Astrocyte (in vitro differentiated cells and primary cell): ENCODE results near the gene ZBTB18. TPM values are rescaled to one million over a fixed set of nuclear protein-coding genes. Genes with fewer than 3 reads are reported as not detected.

ENCODE experiments used
- DNase-seq: peaks from one replicate; pipeline ENCODE4 v3.0.0-alpha.2; 2010; ENCODE audit warnings: low read depth
- FAIRE-seq: peaks from 2 replicates; lab custom pipeline; 2011; peaks lifted over from hg19 to GRCh38; lab: Jason Lieb, UNC
- H2AFZ ChIP-seq: 2 replicates; pipeline ENCODE4 v1.6.0; 2012; ENCODE audit warnings: low read depth, low read length, inconsistent platforms
- H3K27ac ChIP-seq: 2 replicates; pipeline ENCODE4 v1.5.1; 2011; ENCODE audit warnings: low read depth, low read length, inconsistent platforms
- H3K27me3 ChIP-seq: 2 replicates; pipeline ENCODE4 v1.6.0; 2011; ENCODE audit warnings: low read length, inconsistent platforms; ENCODE audit not compliant: insufficient read depth
- H3K36me3 ChIP-seq: 2 replicates; pipeline ENCODE4 v1.5.1; 2011; ENCODE audit warnings: low read length, inconsistent platforms; ENCODE audit not compliant: insufficient read depth
- H3K4me1 ChIP-seq: 2 replicates; pipeline ENCODE4 v1.5.1; 2011; ENCODE audit warnings: low read length, inconsistent platforms; ENCODE audit not compliant: insufficient read depth
- H3K4me2 ChIP-seq: 2 replicates; pipeline ENCODE4 v1.6.0; 2012; ENCODE audit warnings: low read length, inconsistent platforms
- H3K4me3 ChIP-seq: 2 replicates; pipeline ENCODE4 v1.5.1; 2011; ENCODE audit warnings: low read depth, mild to moderate bottlenecking, low read length, inconsistent platforms; ENCODE audit not compliant: insufficient read depth
- H3K79me2 ChIP-seq: 2 replicates; pipeline ENCODE4 v1.6.0; 2012; ENCODE audit warnings: mild to moderate bottlenecking, low read length, inconsistent platforms; ENCODE audit not compliant: insufficient read depth
- H3K9ac ChIP-seq: 2 replicates; pipeline ENCODE4 v1.6.0; 2012; ENCODE audit warnings: mild to moderate bottlenecking, low read length, inconsistent platforms
- H3K9me3 ChIP-seq: 2 replicates; pipeline ENCODE4 v1.5.1; 2012; ENCODE audit warnings: low read depth, mild to moderate bottlenecking, low read length, inconsistent platforms; ENCODE audit not compliant: insufficient read depth
- H4K20me1 ChIP-seq: 2 replicates; pipeline ENCODE4 v1.6.0; 2012; ENCODE audit warnings: low read length, inconsistent platforms; ENCODE audit not compliant: insufficient read depth
- H3K27ac Mint-ChIP-seq: one replicate; pipeline ENCODE4 v1.8.0; 2021; ENCODE audit warnings: mild to moderate bottlenecking, mixed read lengths; ENCODE audit not compliant: unreplicated experiment
- H3K27me3 Mint-ChIP-seq: one replicate; pipeline ENCODE4 v1.8.0; 2021; ENCODE audit warnings: low read depth, mixed read lengths; ENCODE audit not compliant: unreplicated experiment
- H3K36me3 Mint-ChIP-seq: one replicate; pipeline ENCODE4 v1.8.0; 2021; ENCODE audit warnings: low read depth, mixed read lengths; ENCODE audit not compliant: unreplicated experiment
- H3K4me1 Mint-ChIP-seq: one replicate; pipeline ENCODE4 v1.8.0; 2021; ENCODE audit warnings: low read depth, mixed read lengths; ENCODE audit not compliant: unreplicated experiment
- H3K4me3 Mint-ChIP-seq: one replicate; pipeline ENCODE4 v1.8.0; 2021; ENCODE audit warnings: mild to moderate bottlenecking, moderate library complexity, mixed read lengths; ENCODE audit not compliant: unreplicated experiment
- H3K9me3 Mint-ChIP-seq: one replicate; pipeline ENCODE4 v1.8.0; 2021; ENCODE audit warnings: mild to moderate bottlenecking, mixed read lengths; ENCODE audit not compliant: unreplicated experiment
- EZH2 ChIP-seq: IDR thresholded peaks from 2 replicates; pipeline ENCODE4 v1.6.1; 2012; ENCODE audit warnings: mild to moderate bottlenecking, low read length, inconsistent platforms; ENCODE audit not compliant: insufficient read depth
- total RNA-seq: library from RNA; stranded (reverse); gene quantifications from 2 replicates; pipeline ENCODE4 v1.2.1, GENCODE V29; 2021
- TF ChIP-seq, protein P1 (sequence below): IDR thresholded peaks from 2 replicates; pipeline ENCODE4 v1.5.1; 2011; ENCODE audit warnings: low read depth, mild to moderate bottlenecking, inconsistent platforms, low read length, moderate library complexity; ENCODE audit not compliant: insufficient read depth

ZBTB18 gene
- total RNA-seq, 1 donor from 2014 or later, result 19.2 TPM

DNA sequence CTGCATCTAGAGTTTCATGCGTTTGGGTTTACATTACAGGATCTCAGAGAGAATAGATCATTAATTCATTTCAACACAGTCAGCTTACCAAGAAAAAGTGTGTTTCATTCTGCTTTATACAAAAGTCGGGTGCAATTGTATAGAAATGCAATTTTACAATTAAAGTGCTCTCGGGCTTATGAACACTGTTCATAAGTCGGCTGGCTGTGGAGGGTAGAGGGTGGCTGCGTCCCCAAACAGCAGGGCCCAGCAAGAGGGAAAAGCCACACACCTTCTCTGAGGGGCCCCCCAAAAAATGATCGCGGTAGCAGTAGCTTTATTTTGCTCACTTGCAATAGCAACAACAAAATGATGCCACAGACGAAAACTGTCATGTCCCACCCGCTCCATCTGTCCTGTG, 13.8 kb upstream of the ZBTB18 start:
- H3K9me3 Mint-ChIP-seq, result no peaks in the 10 kb centered on the region
- no peaks in the 10 kb centered on the region for H4K20me1 ChIP-seq
- FAIRE-seq (no peak), DNase-seq (no peak)
- H3K4me3 Mint-ChIP-seq, result no peak overlapping the region
- H3K9ac ChIP-seq, result no peak overlapping the region
- H3K79me2 ChIP-seq, result no peaks in the 10 kb centered on the region
- H3K4me2 ChIP-seq, result no peak overlapping the region
- H2AFZ ChIP-seq, result no peak overlapping the region
- H3K27ac ChIP-seq, result no peak overlapping the region
- H3K4me1 ChIP-seq, result no peaks in the 10 kb centered on the region
- H3K9me3 ChIP-seq, result no peaks in the 10 kb centered on the region
- H3K27me3 Mint-ChIP-seq, result no peaks in the 10 kb centered on the region
- no peak overlapping the region for H3K27ac Mint-ChIP-seq
- TF ChIP-seq, protein P1, sequence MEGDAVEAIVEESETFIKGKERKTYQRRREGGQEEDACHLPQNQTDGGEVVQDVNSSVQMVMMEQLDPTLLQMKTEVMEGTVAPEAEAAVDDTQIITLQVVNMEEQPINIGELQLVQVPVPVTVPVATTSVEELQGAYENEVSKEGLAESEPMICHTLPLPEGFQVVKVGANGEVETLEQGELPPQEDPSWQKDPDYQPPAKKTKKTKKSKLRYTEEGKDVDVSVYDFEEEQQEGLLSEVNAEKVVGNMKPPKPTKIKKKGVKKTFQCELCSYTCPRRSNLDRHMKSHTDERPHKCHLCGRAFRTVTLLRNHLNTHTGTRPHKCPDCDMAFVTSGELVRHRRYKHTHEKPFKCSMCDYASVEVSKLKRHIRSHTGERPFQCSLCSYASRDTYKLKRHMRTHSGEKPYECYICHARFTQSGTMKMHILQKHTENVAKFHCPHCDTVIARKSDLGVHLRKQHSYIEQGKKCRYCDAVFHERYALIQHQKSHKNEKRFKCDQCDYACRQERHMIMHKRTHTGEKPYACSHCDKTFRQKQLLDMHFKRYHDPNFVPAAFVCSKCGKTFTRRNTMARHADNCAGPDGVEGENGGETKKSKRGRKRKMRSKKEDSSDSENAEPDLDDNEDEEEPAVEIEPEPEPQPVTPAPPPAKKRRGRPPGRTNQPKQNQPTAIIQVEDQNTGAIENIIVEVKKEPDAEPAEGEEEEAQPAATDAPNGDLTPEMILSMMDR, result no peak
- no peak for TF ChIP-seq EZH2
- no peaks in the 10 kb centered on the region for H3K36me3 Mint-ChIP-seq
- H3K4me3 ChIP-seq, result no peak overlapping the region
- no peaks in the 10 kb centered on the region for H3K36me3 ChIP-seq
- H3K4me1 Mint-ChIP-seq, result no peaks in the 10 kb centered on the region
- H3K27me3 ChIP-seq, result no peaks in the 10 kb centered on the region

DNA sequence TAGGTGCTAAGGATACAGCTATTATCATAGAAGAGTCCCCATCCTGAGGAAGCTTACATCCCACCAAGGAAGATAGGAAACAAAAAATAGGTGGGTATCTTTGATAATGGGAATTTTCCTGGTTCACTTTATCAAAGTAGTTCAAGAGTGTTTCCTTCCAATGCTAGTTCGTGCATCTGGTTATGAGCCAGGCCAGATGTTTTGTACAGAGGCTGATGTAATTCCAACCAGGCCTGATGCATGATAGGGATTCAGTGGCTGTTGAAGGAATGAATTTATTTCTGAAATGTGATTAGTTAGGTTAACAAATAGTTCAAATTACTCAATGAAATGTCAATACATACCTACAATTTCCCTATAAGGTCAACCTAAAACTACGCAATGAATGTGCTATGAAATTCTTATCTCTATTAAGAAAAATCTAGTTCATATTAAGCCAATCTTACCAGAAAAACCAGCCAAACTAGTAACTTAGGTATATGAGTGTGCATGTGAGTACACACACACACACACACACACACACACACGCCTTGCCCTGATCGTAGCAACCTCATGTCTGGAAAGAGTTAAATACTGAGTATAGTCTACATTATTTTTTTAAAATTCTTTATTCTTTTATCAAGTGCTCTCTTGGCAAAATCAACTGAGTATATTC, 9.5 kb upstream of the ZBTB18 start:
- no peak for FAIRE-seq
- Histone ChIP-seq H3K4me1 (no peaks in the 10 kb centered on the region), H2AFZ (no peak overlapping the region), H4K20me1 (no peaks in the 10 kb centered on the region), H3K27me3 (no peaks in the 10 kb centered on the region), H3K27ac (no peak overlapping the region), H3K79me2 (no peaks in the 10 kb centered on the region), H3K4me2 (no peak overlapping the region), H3K9me3 (no peaks in the 10 kb centered on the region), H3K4me3 (no peak overlapping the region), H3K9ac (no peak overlapping the region), H3K36me3 (no peaks in the 10 kb centered on the region)
- no peak for TF ChIP-seq EZH2
- TF ChIP-seq, protein P1, result no peak
- DNase-seq, result no peak
- peaks cover 2% of the 10 kb centered on the region for H3K27me3 Mint-ChIP-seq
- no peaks in the 10 kb centered on the region for H3K9me3 Mint-ChIP-seq
- peaks cover under 1% of the 10 kb centered on the region for H3K4me1 Mint-ChIP-seq
- no peaks in the 10 kb centered on the region for H3K36me3 Mint-ChIP-seq
- no peak overlapping the region for H3K4me3 Mint-ChIP-seq
- no peak overlapping the region for H3K27ac Mint-ChIP-seq

DNA sequence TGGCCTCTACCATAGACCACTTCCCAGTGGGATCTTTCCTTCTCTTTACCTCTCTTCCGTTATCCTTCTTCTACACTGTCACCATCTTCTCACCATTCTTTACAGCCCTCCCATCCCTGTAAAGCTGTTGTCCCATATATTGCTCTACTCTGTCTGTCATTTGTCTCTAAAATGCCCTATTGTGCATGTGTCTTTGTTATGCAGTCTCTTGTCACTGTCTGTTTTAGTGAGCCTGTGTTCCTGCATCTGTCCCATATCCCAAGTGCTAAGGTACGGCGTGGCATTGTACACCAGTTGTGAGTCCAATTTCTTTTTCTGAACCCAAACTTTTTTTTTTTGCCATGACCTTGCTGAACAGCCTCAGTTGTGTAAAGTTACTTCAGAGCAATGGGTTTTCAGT, 8.8 kb upstream of the ZBTB18 start:
- H3K9ac ChIP-seq, result no peak overlapping the region
- no peak for FAIRE-seq
- H2AFZ ChIP-seq, result no peak overlapping the region
- no peak overlapping the region for H3K4me2 ChIP-seq
- H3K27me3 ChIP-seq, result no peaks in the 10 kb centered on the region
- Mint-ChIP-seq H3K36me3 (no peaks in the 10 kb centered on the region), H3K4me3 (no peak overlapping the region), H3K27ac (no peak overlapping the region), H3K4me1 (peaks cover 7% of the 10 kb centered on the region), H3K9me3 (no peaks in the 10 kb centered on the region), H3K27me3 (peaks cover 2% of the 10 kb centered on the region)
- no peak overlapping the region for H3K27ac ChIP-seq
- no peaks in the 10 kb centered on the region for H4K20me1 ChIP-seq
- no peaks in the 10 kb centered on the region for H3K79me2 ChIP-seq
- TF ChIP-seq, protein P1, result no peak
- TF ChIP-seq EZH2, result no peak
- no peak overlapping the region for H3K4me3 ChIP-seq
- H3K9me3 ChIP-seq, result no peaks in the 10 kb centered on the region
- H3K4me1 ChIP-seq, result peaks cover 4% of the 10 kb centered on the region
- DNase-seq, result no peak
- H3K36me3 ChIP-seq, result no peaks in the 10 kb centered on the region
